ENCODE results near the gene MBNL1. TPM values are rescaled to one million over a fixed set of nuclear protein-coding genes. Genes with fewer than 3 reads are reported as not detected.

MBNL1 gene
- total RNA-seq, 4 donors from 2014 or later = 261 to 429 (median 389) TPM

DNA sequence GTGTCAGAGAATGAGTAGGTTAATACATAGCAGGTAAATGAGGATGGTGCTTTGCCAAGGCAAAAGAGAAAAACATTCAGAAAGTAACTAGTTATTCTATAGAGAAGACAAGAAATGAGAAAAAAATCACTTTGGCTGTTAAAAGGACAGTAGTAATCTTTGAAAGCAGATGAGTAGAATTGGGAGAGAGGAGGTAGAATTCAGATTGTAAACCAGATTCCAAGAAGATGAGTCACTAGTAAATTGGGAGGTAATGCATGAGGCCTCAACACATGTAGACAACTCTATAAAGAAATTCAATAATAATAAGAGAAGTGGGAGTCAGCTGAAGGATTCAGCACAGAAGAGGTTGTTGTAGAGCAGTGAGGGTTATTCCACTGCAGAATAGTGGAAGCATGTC, 81.4 kb downstream of the MBNL1 start:
- Histone ChIP-seq H3K27me3 (no peaks in the 10 kb centered on the region), H3K36me3 (no peaks in the 10 kb centered on the region), H3K9me3 (no peaks in the 10 kb centered on the region), H3K27ac (no peak overlapping the region), H3K4me1 (peaks cover 0 to 6% (median 3%) of the 10 kb centered on the region in 4 donors), H3K4me3 (no peak overlapping the region)
- TF ChIP-seq, protein P1, sequence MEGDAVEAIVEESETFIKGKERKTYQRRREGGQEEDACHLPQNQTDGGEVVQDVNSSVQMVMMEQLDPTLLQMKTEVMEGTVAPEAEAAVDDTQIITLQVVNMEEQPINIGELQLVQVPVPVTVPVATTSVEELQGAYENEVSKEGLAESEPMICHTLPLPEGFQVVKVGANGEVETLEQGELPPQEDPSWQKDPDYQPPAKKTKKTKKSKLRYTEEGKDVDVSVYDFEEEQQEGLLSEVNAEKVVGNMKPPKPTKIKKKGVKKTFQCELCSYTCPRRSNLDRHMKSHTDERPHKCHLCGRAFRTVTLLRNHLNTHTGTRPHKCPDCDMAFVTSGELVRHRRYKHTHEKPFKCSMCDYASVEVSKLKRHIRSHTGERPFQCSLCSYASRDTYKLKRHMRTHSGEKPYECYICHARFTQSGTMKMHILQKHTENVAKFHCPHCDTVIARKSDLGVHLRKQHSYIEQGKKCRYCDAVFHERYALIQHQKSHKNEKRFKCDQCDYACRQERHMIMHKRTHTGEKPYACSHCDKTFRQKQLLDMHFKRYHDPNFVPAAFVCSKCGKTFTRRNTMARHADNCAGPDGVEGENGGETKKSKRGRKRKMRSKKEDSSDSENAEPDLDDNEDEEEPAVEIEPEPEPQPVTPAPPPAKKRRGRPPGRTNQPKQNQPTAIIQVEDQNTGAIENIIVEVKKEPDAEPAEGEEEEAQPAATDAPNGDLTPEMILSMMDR (IDR thresholded peaks at IDR 0.05) = no peak
- no peak for DNase-seq

DNA sequence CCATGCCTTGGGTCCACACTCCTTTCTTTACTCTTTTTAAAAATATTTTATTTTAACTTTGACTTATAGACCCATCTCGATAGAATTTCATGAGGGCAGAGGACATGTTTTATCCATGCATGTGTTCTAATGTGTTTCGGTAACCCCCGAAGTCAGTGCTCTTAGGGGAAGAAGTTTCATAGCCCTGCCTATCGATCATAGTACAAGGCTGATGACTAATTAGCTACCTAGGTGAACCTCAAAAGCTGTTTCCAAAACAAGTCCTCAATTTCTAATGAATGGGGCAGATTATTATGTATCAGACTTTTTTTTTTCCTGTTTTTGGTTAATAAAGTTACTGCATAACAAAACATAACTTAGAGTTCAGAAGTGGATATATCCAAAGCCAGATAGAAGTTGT, 82.0 kb downstream of the MBNL1 start:
- Histone ChIP-seq H3K36me3 (no peaks in the 10 kb centered on the region), H3K27ac (no peak overlapping the region), H3K4me3 (no peak overlapping the region), H3K9me3 (no peaks in the 10 kb centered on the region), H3K27me3 (no peaks in the 10 kb centered on the region), H3K4me1 (peaks cover 0 to 5% (median 2%) of the 10 kb centered on the region in 4 donors)
- TF ChIP-seq POLR2A (IDR thresholded peaks at IDR 0.05) = no peak
- TF ChIP-seq, protein P1 (IDR thresholded peaks at IDR 0.05) = no peak
- DNase-seq = no peak

DNA sequence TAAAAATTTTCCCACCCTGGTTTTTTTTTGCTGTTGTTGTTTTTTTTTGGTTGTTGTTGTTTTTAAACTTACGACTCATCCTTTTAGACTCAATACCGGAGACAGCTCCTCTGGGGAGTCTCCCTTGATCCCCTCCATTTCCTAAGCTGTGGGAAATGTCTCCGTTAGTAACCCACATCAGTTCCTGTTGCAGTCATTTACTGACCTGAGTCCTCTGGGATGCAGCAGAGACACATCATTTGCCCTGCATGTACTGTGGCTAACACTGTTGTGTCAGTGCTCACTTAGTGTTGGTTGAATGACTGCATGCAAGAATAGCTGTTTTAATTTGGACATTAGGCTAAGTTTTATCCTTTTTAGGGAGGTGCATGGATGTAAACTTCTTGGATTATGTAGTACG, 83.8 kb downstream of the MBNL1 start:
- Histone ChIP-seq H3K4me1 (peaks cover 0 to 5% (median 2%) of the 10 kb centered on the region in 4 donors), H3K36me3 (no peaks in the 10 kb centered on the region), H3K4me3 (no peak overlapping the region), H3K9me3 (no peaks in the 10 kb centered on the region), H3K27me3 (no peaks in the 10 kb centered on the region), H3K27ac (no peak overlapping the region)
- TF ChIP-seq POLR2A (IDR thresholded peaks at IDR 0.05) = no peak
- TF ChIP-seq, protein P1 (IDR thresholded peaks at IDR 0.05) = no peak
- DNase-seq = no peak

DNA sequence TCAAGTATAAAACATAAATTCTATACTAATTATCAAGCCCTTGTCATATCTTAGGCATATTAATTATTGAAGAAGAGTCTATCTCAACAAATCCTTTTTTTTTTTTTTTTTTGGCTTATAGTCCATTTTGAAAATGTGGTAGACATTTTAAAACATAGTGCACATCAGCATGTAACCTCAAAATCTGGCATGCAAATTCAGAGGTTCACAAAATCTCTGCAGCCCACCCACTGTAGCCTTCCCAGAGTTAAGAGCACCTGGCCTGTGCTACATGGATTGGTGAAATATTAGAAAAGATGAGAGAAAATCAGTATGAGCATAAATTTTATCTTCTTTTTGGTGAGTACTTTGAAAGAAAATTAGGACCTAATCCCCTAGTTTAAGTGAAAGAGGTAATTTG, 84.8 kb downstream of the MBNL1 start:
- no peak for DNase-seq
- Histone ChIP-seq H3K9me3 (no peaks in the 10 kb centered on the region), H3K4me3 (no peak overlapping the region), H3K36me3 (no peaks in the 10 kb centered on the region), H3K27ac (no peak overlapping the region), H3K27me3 (no peaks in the 10 kb centered on the region), H3K4me1 (peaks cover 0 to 5% (median 2%) of the 10 kb centered on the region in 4 donors)
- TF ChIP-seq, protein P1 (IDR thresholded peaks at IDR 0.05) = no peak
- TF ChIP-seq POLR2A (IDR thresholded peaks at IDR 0.05) = no peak

DNA sequence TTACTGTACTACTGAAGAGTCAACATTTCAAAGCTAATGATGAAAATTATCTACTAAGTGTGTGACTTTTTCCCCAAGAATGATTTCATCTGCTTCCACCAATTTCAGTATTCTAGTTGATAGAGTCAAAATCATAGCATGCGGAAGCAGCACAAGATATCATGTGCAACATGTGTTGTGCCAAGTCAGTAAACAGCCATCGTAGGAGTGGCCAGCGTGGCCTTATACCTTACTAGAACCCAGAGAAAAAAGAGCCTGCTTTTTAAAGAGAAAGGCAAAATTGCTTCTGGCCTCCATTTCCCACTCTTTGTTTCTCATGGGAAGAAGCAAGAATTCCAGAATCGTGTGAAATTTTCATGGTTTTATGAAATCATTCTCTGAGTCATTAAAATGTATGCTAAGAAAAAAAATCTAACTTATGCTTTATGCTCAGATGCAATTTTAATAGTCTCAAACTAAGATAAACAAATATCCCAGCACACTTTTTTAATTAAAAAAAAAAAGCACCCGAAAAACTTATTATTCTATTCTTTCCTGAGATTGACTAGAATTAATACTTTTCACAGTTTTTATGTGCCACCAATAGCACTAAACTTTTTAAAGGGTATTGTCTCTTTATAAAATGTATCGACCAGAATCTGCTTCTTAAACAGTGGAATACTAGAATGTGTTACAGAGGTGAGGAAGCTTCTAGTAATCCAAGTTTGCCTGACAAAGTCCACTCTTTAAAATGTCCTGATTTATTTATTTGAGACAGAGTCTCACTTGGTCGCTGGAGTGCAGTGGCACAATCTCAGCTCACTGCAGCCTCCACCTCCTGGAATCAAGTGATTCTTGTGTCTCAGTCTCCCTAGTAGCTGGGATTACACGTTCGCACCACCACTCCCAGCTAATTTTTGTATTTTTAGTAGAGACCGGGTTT, 87.3 kb downstream of the MBNL1 start:
- TF ChIP-seq, protein P1 (IDR thresholded peaks at IDR 0.05) = no peak
- TF ChIP-seq POLR2A (IDR thresholded peaks at IDR 0.05) = no peak
- Histone ChIP-seq H3K27me3 (no peaks in the 10 kb centered on the region), H3K27ac (no peak overlapping the region), H3K4me1 (no peaks in the 10 kb centered on the region), H3K9me3 (no peaks in the 10 kb centered on the region), H3K36me3 (no peaks in the 10 kb centered on the region), H3K4me3 (no peak overlapping the region)
- DNase-seq = no peak
